Measurements from ENCODE around the gene NAV3.

The NAV3 gene

DNA sequence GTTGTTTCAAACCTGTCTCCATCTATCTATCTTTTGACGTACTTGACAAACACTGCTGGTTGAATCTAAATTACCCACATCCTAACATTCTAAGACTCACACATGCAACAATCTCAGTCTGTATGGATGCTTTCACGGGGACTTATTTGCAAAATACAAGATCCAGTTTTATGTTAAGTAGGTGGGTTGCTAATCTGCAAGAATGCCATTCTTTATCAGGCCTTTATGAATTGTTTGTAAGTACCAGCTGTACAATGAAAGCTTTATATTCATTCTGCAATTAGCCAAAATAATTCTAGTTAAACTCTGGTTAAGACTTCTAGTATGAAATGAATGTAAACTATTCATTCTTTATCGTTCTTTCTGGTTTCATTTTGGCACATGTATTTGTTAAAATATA, 135.1 kb downstream of the NAV3 start:
- no peak overlapping the region for H3K4me3 ChIP-seq (ENCODE audit: low read length, poor library complexity, severe bottlenecking)
- H3K4me1 ChIP-seq (ENCODE audit: insufficient read depth, low read length, poor library complexity, severe bottlenecking) = no peaks in the 10 kb centered on the region
- no peaks in the 10 kb centered on the region for H3K36me3 ChIP-seq (ENCODE audit: insufficient read depth, low read length)
- no peak overlapping the region for H3K9ac ChIP-seq (ENCODE audit: low read depth, low read length, poor library complexity, severe bottlenecking)
- H3F3A ChIP-seq (ENCODE audit: low read depth) = no peaks in the 10 kb centered on the region
- no peaks in the 10 kb centered on the region for H4K20me1 ChIP-seq (ENCODE audit: insufficient read depth, low read length, poor library complexity, severe bottlenecking)
- H3K9me3 ChIP-seq (ENCODE audit: insufficient read depth, low read depth, low read length) = no peaks in the 10 kb centered on the region
- no peaks in the 10 kb centered on the region for H3K9me2 ChIP-seq (replicated peaks; ENCODE audit: low read depth, low read length)
- no peak for TF ChIP-seq EZH2phosphoT487 (IDR thresholded peaks at IDR 0.05; ENCODE audit: borderline replicate concordance)
- TF ChIP-seq, protein P1, sequence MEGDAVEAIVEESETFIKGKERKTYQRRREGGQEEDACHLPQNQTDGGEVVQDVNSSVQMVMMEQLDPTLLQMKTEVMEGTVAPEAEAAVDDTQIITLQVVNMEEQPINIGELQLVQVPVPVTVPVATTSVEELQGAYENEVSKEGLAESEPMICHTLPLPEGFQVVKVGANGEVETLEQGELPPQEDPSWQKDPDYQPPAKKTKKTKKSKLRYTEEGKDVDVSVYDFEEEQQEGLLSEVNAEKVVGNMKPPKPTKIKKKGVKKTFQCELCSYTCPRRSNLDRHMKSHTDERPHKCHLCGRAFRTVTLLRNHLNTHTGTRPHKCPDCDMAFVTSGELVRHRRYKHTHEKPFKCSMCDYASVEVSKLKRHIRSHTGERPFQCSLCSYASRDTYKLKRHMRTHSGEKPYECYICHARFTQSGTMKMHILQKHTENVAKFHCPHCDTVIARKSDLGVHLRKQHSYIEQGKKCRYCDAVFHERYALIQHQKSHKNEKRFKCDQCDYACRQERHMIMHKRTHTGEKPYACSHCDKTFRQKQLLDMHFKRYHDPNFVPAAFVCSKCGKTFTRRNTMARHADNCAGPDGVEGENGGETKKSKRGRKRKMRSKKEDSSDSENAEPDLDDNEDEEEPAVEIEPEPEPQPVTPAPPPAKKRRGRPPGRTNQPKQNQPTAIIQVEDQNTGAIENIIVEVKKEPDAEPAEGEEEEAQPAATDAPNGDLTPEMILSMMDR (conservative IDR thresholded peaks at IDR 0.05; ENCODE audit: low read length) = no peak
- H2AFZ ChIP-seq (ENCODE audit: low read length) = no peak overlapping the region
- H3K79me2 ChIP-seq (ENCODE audit: insufficient read depth, low read length) = no peaks in the 10 kb centered on the region
- no peak overlapping the region for H3K4me2 ChIP-seq (ENCODE audit: low read depth, low read length, poor library complexity, severe bottlenecking)
- H3K27me3 ChIP-seq (ENCODE audit: insufficient read depth, low read length, poor library complexity, severe bottlenecking) = no peaks in the 10 kb centered on the region

DNA sequence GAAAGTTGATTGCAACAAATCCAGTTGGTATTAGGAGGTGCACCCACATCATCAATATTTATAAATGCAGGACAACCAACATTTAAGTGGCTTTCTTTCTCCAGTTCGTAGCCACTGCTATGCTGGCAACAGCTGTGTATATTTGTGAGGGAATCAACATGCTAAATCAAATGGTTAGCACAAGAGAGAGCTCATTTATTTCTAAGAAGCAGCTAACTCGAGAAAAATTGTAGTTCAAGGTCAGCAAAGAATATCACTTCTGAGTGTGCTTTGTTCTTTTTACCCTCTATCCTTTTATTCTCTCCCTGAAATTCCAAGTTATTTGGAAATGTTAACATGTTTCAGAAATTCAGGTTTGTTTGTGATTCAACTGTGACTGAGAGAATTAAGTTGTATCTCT, 137.3 kb downstream of the NAV3 start:
- Histone ChIP-seq H3K36me3 (ENCODE audit: insufficient read depth, low read length) (no peaks in the 10 kb centered on the region), H3F3A (ENCODE audit: low read depth) (no peaks in the 10 kb centered on the region), H3K4me3 (ENCODE audit: low read length, poor library complexity, severe bottlenecking) (no peak overlapping the region), H3K9me2 (replicated peaks; ENCODE audit: low read depth, low read length) (no peaks in the 10 kb centered on the region), H3K9me3 (ENCODE audit: insufficient read depth, low read depth, low read length) (no peaks in the 10 kb centered on the region), H4K20me1 (ENCODE audit: insufficient read depth, low read length, poor library complexity, severe bottlenecking) (no peaks in the 10 kb centered on the region), H3K79me2 (ENCODE audit: insufficient read depth, low read length) (no peaks in the 10 kb centered on the region), H3K4me2 (ENCODE audit: low read depth, low read length, poor library complexity, severe bottlenecking) (no peak overlapping the region), H2AFZ (ENCODE audit: low read length) (no peak overlapping the region), H3K4me1 (ENCODE audit: insufficient read depth, low read length, poor library complexity, severe bottlenecking) (no peaks in the 10 kb centered on the region), H3K27me3 (ENCODE audit: insufficient read depth, low read length, poor library complexity, severe bottlenecking) (no peaks in the 10 kb centered on the region), H3K9ac (ENCODE audit: low read depth, low read length, poor library complexity, severe bottlenecking) (no peak overlapping the region)
- TF ChIP-seq, protein P1 (conservative IDR thresholded peaks at IDR 0.05; ENCODE audit: low read length) = no peak
- no peak for TF ChIP-seq EZH2phosphoT487 (IDR thresholded peaks at IDR 0.05; ENCODE audit: borderline replicate concordance)

DNA sequence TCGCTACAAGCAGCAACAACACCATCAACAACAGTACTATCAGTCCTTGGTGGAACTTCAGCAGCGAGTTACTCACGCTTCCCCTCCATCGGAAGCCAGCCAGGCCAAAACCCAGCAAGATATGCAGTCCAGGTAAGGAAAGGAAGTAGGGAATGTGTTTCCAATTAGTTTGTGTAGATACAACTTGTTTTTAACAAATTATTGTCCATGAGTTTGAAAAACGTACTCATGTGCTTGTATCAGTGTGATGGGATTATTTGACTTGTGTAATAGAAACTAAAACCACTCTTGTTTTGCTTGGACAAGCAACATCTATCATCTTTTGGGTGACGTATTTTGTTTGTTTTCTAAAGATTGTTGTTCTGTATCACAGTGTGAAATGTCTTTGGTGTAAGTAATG, 137.9 kb downstream of the NAV3 start:
- Histone ChIP-seq H3K4me3 (ENCODE audit: low read length, poor library complexity, severe bottlenecking) (no peak overlapping the region), H2AFZ (ENCODE audit: low read length) (no peak overlapping the region), H3K36me3 (ENCODE audit: insufficient read depth, low read length) (no peaks in the 10 kb centered on the region), H3K9ac (ENCODE audit: low read depth, low read length, poor library complexity, severe bottlenecking) (no peak overlapping the region), H3F3A (ENCODE audit: low read depth) (no peaks in the 10 kb centered on the region), H3K79me2 (ENCODE audit: insufficient read depth, low read length) (no peaks in the 10 kb centered on the region), H3K4me2 (ENCODE audit: low read depth, low read length, poor library complexity, severe bottlenecking) (no peak overlapping the region), H3K9me2 (replicated peaks; ENCODE audit: low read depth, low read length) (no peaks in the 10 kb centered on the region), H3K27me3 (ENCODE audit: insufficient read depth, low read length, poor library complexity, severe bottlenecking) (no peaks in the 10 kb centered on the region), H3K9me3 (ENCODE audit: insufficient read depth, low read depth, low read length) (no peaks in the 10 kb centered on the region), H4K20me1 (ENCODE audit: insufficient read depth, low read length, poor library complexity, severe bottlenecking) (no peaks in the 10 kb centered on the region), H3K4me1 (ENCODE audit: insufficient read depth, low read length, poor library complexity, severe bottlenecking) (no peaks in the 10 kb centered on the region)
- TF ChIP-seq EZH2phosphoT487 (IDR thresholded peaks at IDR 0.05; ENCODE audit: borderline replicate concordance) = no peak
- TF ChIP-seq, protein P1 (conservative IDR thresholded peaks at IDR 0.05; ENCODE audit: low read length) = no peak
